ENCODE measurements around the gene NUTF2. TPM values are rescaled to one million over a fixed set of nuclear protein-coding genes. Genes with fewer than 3 reads are reported as not detected.

NUTF2 gene
- total and polyA plus RNA-seq, 9 donors, result 35.9 to 105 (median 67.8) TPM

- Histone ChIP-seq H3K27ac (peak within 1 kb of the TSS; percentile 46 to 58), H3K4me3 (no peak within 1 kb of the TSS), H3K9me3 (no peaks in the 10 kb centered on the region), H3K27me3 (no peaks in the 10 kb centered on the region), H3K4me1 (ENCODE audit: insufficient read depth) (peaks cover 6% of the 10 kb centered on the region), H3K36me3 (no peaks in the 10 kb centered on the region)
- intact Hi-C loops (cut with DNase I), result loop anchor here in 3 of 4 donors (5.0 kb wide), 1 partner anchor 43 kb away; no protein-coding TSS in a partner anchor
- TF ChIP-seq POLR2A (IDR thresholded peaks at IDR 0.05) (no peak), EP300 (IDR thresholded peaks at IDR 0.05) (no peak), CTCF (IDR thresholded peaks at IDR 0.05) (no peak)
- 2 to 12% (median 7%) methylated on average over 16 to 22 of the region's 22 CpGs for whole genome bisulfite sequencing, 3 donors
- peak; percentile 96 to 97 (median 96) for DNase-seq
Measured at GRCh38 chr16:67884684-67885083, 38.0 kb downstream of the NUTF2 start, which contains the start of gene NRN1L. Gene NRN1L, plus strand, starts transcription at chr16:67884885. Its CDS starts 19 bp downstream, at chr16:67884904.

- no peaks in the 10 kb centered on the region for H3K27me3 ChIP-seq
- no peaks in the 10 kb centered on the region for H3K9me3 ChIP-seq
- no peaks in the 10 kb centered on the region for H3K36me3 ChIP-seq
- intact Hi-C loops (cut with DNase I), result no loop called here
- H3K4me3 ChIP-seq, result no peak overlapping the region
- peak overlapping the region in 1 of 2 donors; percentile 46 for H3K27ac ChIP-seq
- peaks cover 6% of the 10 kb centered on the region for H3K4me1 ChIP-seq (ENCODE audit: insufficient read depth)
- TF ChIP-seq EP300 (IDR thresholded peaks at IDR 0.05) (no peak), CTCF (IDR thresholded peaks at IDR 0.05) (no peak)
- WGBS, 3 donors, result 90 to 100% (median 91%) methylated on average over 12 of the region's 12 CpGs
- no peak for DNase-seq
Measured at GRCh38 chr16:67885545-67885944, 38.8 kb downstream of the NUTF2 start.

- no peak overlapping the region for H3K27ac ChIP-seq
- no peaks in the 10 kb centered on the region for H3K36me3 ChIP-seq
- H3K9me3 ChIP-seq, result no peaks in the 10 kb centered on the region
- no peak overlapping the region for H3K4me3 ChIP-seq
- H3K4me1 ChIP-seq (ENCODE audit: insufficient read depth), result peaks cover 6% of the 10 kb centered on the region
- 91 to 99% (median 96%) methylated on average over 19 of the region's 19 CpGs for WGBS, 3 donors
- intact Hi-C loops (cut with DNase I), result no loop called here
- DNase-seq, result no peak
- TF ChIP-seq CTCF (IDR thresholded peaks at IDR 0.05) (no peak), POLR2A (IDR thresholded peaks at IDR 0.05) (no peak), EP300 (IDR thresholded peaks at IDR 0.05) (no peak)
- no peaks in the 10 kb centered on the region for H3K27me3 ChIP-seq
Measured at GRCh38 chr16:67885976-67886375, 39.2 kb downstream of the NUTF2 start.

- H3K4me3 ChIP-seq, result no peak overlapping the region
- peaks cover 6% of the 10 kb centered on the region for H3K4me1 ChIP-seq (ENCODE audit: insufficient read depth)
- no peaks in the 10 kb centered on the region for H3K36me3 ChIP-seq
- no peaks in the 10 kb centered on the region for H3K9me3 ChIP-seq
- no peak for DNase-seq
- intact Hi-C loops (cut with DNase I), result no loop called here
- H3K27me3 ChIP-seq, result no peaks in the 10 kb centered on the region
- TF ChIP-seq EP300 (IDR thresholded peaks at IDR 0.05), result no peak
- no peak for TF ChIP-seq CTCF (IDR thresholded peaks at IDR 0.05)
- no peak for TF ChIP-seq POLR2A (IDR thresholded peaks at IDR 0.05)
- no peak overlapping the region for H3K27ac ChIP-seq
- WGBS, 3 donors, result 91 to 99% (median 92%) methylated on average over 5 of the region's 5 CpGs
Measured at GRCh38 chr16:67886387-67886786, 39.7 kb downstream of the NUTF2 start.
